Astrocyte (in vitro differentiated cells and primary cell): ENCODE measurements around the gene GCG. TPM values are rescaled to one million over a fixed set of nuclear protein-coding genes. Genes with fewer than 3 reads are reported as not detected.
A peak's percentile ranks its signal among the peaks of the same experiment; 100 is the strongest.

Source experiments
- DNase-seq: peaks from one replicate; pipeline ENCODE4 v3.0.0-alpha.2; 2010; ENCODE audit warnings: low read depth
- FAIRE-seq: peaks from 2 replicates; lab custom pipeline; 2011; peaks lifted over from hg19 to GRCh38; lab: Jason Lieb, UNC
- H2AFZ ChIP-seq: 2 replicates; pipeline ENCODE4 v1.6.0; 2012; ENCODE audit warnings: low read depth, low read length, inconsistent platforms
- H3K27ac ChIP-seq: 2 replicates; pipeline ENCODE4 v1.5.1; 2011; ENCODE audit warnings: low read depth, low read length, inconsistent platforms
- H3K27me3 ChIP-seq: 2 replicates; pipeline ENCODE4 v1.6.0; 2011; ENCODE audit warnings: low read length, inconsistent platforms; ENCODE audit not compliant: insufficient read depth
- H3K36me3 ChIP-seq: 2 replicates; pipeline ENCODE4 v1.5.1; 2011; ENCODE audit warnings: low read length, inconsistent platforms; ENCODE audit not compliant: insufficient read depth
- H3K4me1 ChIP-seq: 2 replicates; pipeline ENCODE4 v1.5.1; 2011; ENCODE audit warnings: low read length, inconsistent platforms; ENCODE audit not compliant: insufficient read depth
- H3K4me2 ChIP-seq: 2 replicates; pipeline ENCODE4 v1.6.0; 2012; ENCODE audit warnings: low read length, inconsistent platforms
- H3K4me3 ChIP-seq: 2 replicates; pipeline ENCODE4 v1.5.1; 2011; ENCODE audit warnings: low read depth, mild to moderate bottlenecking, low read length, inconsistent platforms; ENCODE audit not compliant: insufficient read depth
- H3K79me2 ChIP-seq: 2 replicates; pipeline ENCODE4 v1.6.0; 2012; ENCODE audit warnings: mild to moderate bottlenecking, low read length, inconsistent platforms; ENCODE audit not compliant: insufficient read depth
- H3K9ac ChIP-seq: 2 replicates; pipeline ENCODE4 v1.6.0; 2012; ENCODE audit warnings: mild to moderate bottlenecking, low read length, inconsistent platforms
- H3K9me3 ChIP-seq: 2 replicates; pipeline ENCODE4 v1.5.1; 2012; ENCODE audit warnings: low read depth, mild to moderate bottlenecking, low read length, inconsistent platforms; ENCODE audit not compliant: insufficient read depth
- H4K20me1 ChIP-seq: 2 replicates; pipeline ENCODE4 v1.6.0; 2012; ENCODE audit warnings: low read length, inconsistent platforms; ENCODE audit not compliant: insufficient read depth
- H3K27ac Mint-ChIP-seq: one replicate; pipeline ENCODE4 v1.8.0; 2021; ENCODE audit warnings: mild to moderate bottlenecking, mixed read lengths; ENCODE audit not compliant: unreplicated experiment
- H3K27me3 Mint-ChIP-seq: one replicate; pipeline ENCODE4 v1.8.0; 2021; ENCODE audit warnings: low read depth, mixed read lengths; ENCODE audit not compliant: unreplicated experiment
- H3K36me3 Mint-ChIP-seq: one replicate; pipeline ENCODE4 v1.8.0; 2021; ENCODE audit warnings: low read depth, mixed read lengths; ENCODE audit not compliant: unreplicated experiment
- H3K4me1 Mint-ChIP-seq: one replicate; pipeline ENCODE4 v1.8.0; 2021; ENCODE audit warnings: low read depth, mixed read lengths; ENCODE audit not compliant: unreplicated experiment
- H3K4me3 Mint-ChIP-seq: one replicate; pipeline ENCODE4 v1.8.0; 2021; ENCODE audit warnings: mild to moderate bottlenecking, moderate library complexity, mixed read lengths; ENCODE audit not compliant: unreplicated experiment
- H3K9me3 Mint-ChIP-seq: one replicate; pipeline ENCODE4 v1.8.0; 2021; ENCODE audit warnings: mild to moderate bottlenecking, mixed read lengths; ENCODE audit not compliant: unreplicated experiment
- EZH2 ChIP-seq: IDR thresholded peaks from 2 replicates; pipeline ENCODE4 v1.6.1; 2012; ENCODE audit warnings: mild to moderate bottlenecking, low read length, inconsistent platforms; ENCODE audit not compliant: insufficient read depth
- total RNA-seq: library from RNA; stranded (reverse); gene quantifications from 2 replicates; pipeline ENCODE4 v1.2.1, GENCODE V29; 2021
- TF ChIP-seq, protein P1 (sequence below): IDR thresholded peaks from 2 replicates; pipeline ENCODE4 v1.5.1; 2011; ENCODE audit warnings: low read depth, mild to moderate bottlenecking, inconsistent platforms, low read length, moderate library complexity; ENCODE audit not compliant: insufficient read depth

Gene GCG
- total RNA-seq, 1 donor from 2014 or later, result not detected

- FAIRE-seq, result no peak
- Histone ChIP-seq H3K79me2 (no peaks in the 10 kb centered on the region), H3K4me2 (no peak overlapping the region), H2AFZ (no peak overlapping the region), H3K36me3 (no peaks in the 10 kb centered on the region), H3K27ac (no peak overlapping the region), H3K4me3 (no peak overlapping the region), H3K9me3 (no peaks in the 10 kb centered on the region), H3K4me1 (peaks cover 9% of the 10 kb centered on the region), H3K27me3 (no peaks in the 10 kb centered on the region), H3K9ac (no peak overlapping the region), H4K20me1 (no peaks in the 10 kb centered on the region)
- TF ChIP-seq EZH2, result no peak
- TF ChIP-seq, protein P1, sequence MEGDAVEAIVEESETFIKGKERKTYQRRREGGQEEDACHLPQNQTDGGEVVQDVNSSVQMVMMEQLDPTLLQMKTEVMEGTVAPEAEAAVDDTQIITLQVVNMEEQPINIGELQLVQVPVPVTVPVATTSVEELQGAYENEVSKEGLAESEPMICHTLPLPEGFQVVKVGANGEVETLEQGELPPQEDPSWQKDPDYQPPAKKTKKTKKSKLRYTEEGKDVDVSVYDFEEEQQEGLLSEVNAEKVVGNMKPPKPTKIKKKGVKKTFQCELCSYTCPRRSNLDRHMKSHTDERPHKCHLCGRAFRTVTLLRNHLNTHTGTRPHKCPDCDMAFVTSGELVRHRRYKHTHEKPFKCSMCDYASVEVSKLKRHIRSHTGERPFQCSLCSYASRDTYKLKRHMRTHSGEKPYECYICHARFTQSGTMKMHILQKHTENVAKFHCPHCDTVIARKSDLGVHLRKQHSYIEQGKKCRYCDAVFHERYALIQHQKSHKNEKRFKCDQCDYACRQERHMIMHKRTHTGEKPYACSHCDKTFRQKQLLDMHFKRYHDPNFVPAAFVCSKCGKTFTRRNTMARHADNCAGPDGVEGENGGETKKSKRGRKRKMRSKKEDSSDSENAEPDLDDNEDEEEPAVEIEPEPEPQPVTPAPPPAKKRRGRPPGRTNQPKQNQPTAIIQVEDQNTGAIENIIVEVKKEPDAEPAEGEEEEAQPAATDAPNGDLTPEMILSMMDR, result no peak
- Mint-ChIP-seq H3K4me1 (peaks cover 12% of the 10 kb centered on the region), H3K27me3 (no peaks in the 10 kb centered on the region), H3K9me3 (peaks cover 5% of the 10 kb centered on the region), H3K27ac (peak overlapping the region; percentile 14), H3K36me3 (no peaks in the 10 kb centered on the region), H3K4me3 (no peak overlapping the region)
- no peak for DNase-seq
Observed at GRCh38 chr2:162113088-162113775, 38.8 kb downstream of the GCG start.

DNA sequence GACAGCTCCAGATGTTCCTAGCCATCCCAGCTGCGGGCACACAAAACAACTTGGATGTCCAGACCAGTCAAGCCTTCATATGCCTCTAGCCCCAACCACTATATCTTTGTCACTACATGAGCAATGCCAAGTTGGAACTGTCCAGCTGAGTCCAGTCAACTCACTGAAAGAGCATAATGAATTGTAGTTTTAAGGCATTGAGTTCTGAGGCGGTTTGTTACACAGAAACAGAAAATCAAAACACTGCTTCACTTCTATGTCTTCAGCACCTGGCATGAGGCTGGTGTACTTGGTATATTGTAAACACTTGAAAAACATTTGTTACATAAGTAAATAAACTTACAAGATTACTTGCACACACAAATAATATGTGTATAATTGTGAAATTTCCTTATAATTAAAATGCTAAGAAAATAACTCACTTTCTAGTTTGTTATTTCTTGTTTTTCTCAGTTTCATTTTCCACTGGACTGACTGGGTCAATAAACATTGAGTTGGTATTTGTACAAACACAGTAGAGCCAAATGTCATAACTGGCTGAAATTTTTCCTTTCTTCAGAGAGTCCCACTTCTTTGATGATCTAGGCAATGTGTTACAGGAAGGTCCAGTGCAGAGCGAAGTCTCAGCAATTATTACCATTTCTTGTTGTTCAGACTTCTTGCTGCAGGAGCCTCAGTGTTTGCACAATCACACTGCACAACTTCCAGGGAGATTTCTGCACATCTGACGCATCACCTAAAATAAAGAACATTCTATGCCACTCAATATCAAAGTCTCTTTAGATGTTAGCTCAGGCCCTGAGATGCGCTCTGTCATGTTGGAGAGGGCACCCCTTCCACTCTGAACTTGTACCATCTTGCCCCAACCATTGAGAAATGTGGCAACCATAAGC, 39.8 kb downstream of the GCG start:
- H3K4me2 ChIP-seq, result no peak overlapping the region
- no peaks in the 10 kb centered on the region for H3K36me3 ChIP-seq
- TF ChIP-seq EZH2, result no peak
- TF ChIP-seq, protein P1, result no peak
- peaks cover 3% of the 10 kb centered on the region for H3K27me3 ChIP-seq
- no peak for DNase-seq
- H3K9me3 ChIP-seq, result no peaks in the 10 kb centered on the region
- H4K20me1 ChIP-seq, result no peaks in the 10 kb centered on the region
- H3K4me3 Mint-ChIP-seq, result no peak overlapping the region
- H3K4me1 Mint-ChIP-seq, result peaks cover 12% of the 10 kb centered on the region
- no peak for FAIRE-seq
- no peak overlapping the region for H3K27ac Mint-ChIP-seq
- H3K79me2 ChIP-seq, result no peaks in the 10 kb centered on the region
- H3K9me3 Mint-ChIP-seq, result peaks cover 5% of the 10 kb centered on the region
- no peaks in the 10 kb centered on the region for H3K36me3 Mint-ChIP-seq
- H3K27me3 Mint-ChIP-seq, result no peaks in the 10 kb centered on the region
- no peak overlapping the region for H3K27ac ChIP-seq
- no peak overlapping the region for H2AFZ ChIP-seq
- peaks cover 8% of the 10 kb centered on the region for H3K4me1 ChIP-seq
- H3K9ac ChIP-seq, result no peak overlapping the region
- H3K4me3 ChIP-seq, result no peak overlapping the region
